Ishikawa (cell line): ENCODE measurements around the gene COL23A1.

Source experiments
- CEBPB ChIP-seq: IDR thresholded peaks from 2 replicates; pipeline ENCODE4 v1.6.1; 2012
- CREB1 ChIP-seq: IDR thresholded peaks from 2 replicates; pipeline ENCODE4 v1.6.1; 2012; ENCODE audit warnings: low read depth
- EGR1 ChIP-seq: IDR thresholded peaks from 2 replicates; pipeline ENCODE4 v1.6.1; 2012
- EP300 ChIP-seq: IDR thresholded peaks from 2 replicates; pipeline ENCODE4 v1.6.1; 2012; ENCODE audit warnings: borderline replicate concordance
- FOXM1 ChIP-seq: IDR thresholded peaks from 2 replicates; pipeline ENCODE4 v1.6.1; 2012; ENCODE audit warnings: low read depth, borderline replicate concordance
- MAX ChIP-seq: IDR thresholded peaks from 2 replicates; pipeline ENCODE4 v1.6.1; 2012
- NFIC ChIP-seq: IDR thresholded peaks from 2 replicates; pipeline ENCODE4 v1.6.1; 2012
- RAD21 ChIP-seq: IDR thresholded peaks from 2 replicates; pipeline ENCODE4 v1.6.1; 2012; ENCODE audit warnings: low read depth
- TAF1 ChIP-seq: IDR thresholded peaks from 2 replicates; pipeline ENCODE4 v1.6.1; 2012; ENCODE audit warnings: low read depth, mild to moderate bottlenecking
- TCF12 ChIP-seq: IDR thresholded peaks from 2 replicates; pipeline ENCODE4 v1.6.1; 2012; ENCODE audit warnings: low read depth
- TEAD4 ChIP-seq: IDR thresholded peaks from 2 replicates; pipeline ENCODE4 v1.6.1; 2012
- USF1 ChIP-seq: IDR thresholded peaks from 2 replicates; pipeline ENCODE4 v1.6.1; 2012
- YY1 ChIP-seq: IDR thresholded peaks from 2 replicates; pipeline ENCODE4 v1.6.1; 2012; ENCODE audit warnings: low read depth
- ZBTB7A ChIP-seq: IDR thresholded peaks from 2 replicates; pipeline ENCODE4 v1.6.1; 2012; ENCODE audit warnings: low read depth
- TF ChIP-seq, protein P1 (sequence below): IDR thresholded peaks from 2 replicates; pipeline ENCODE4 v1.6.1; 2012; ENCODE audit warnings: low read depth, mild to moderate bottlenecking

The COL23A1 gene

GRCh38 chr5:178274781-178275537, 315.2 kb downstream of the COL23A1 start:
- TF ChIP-seq USF1, result no peak
- 0 out of 2 replicates have a peak, but pooled peaks have one; percentile 10 for TF ChIP-seq ZBTB7A

DNA sequence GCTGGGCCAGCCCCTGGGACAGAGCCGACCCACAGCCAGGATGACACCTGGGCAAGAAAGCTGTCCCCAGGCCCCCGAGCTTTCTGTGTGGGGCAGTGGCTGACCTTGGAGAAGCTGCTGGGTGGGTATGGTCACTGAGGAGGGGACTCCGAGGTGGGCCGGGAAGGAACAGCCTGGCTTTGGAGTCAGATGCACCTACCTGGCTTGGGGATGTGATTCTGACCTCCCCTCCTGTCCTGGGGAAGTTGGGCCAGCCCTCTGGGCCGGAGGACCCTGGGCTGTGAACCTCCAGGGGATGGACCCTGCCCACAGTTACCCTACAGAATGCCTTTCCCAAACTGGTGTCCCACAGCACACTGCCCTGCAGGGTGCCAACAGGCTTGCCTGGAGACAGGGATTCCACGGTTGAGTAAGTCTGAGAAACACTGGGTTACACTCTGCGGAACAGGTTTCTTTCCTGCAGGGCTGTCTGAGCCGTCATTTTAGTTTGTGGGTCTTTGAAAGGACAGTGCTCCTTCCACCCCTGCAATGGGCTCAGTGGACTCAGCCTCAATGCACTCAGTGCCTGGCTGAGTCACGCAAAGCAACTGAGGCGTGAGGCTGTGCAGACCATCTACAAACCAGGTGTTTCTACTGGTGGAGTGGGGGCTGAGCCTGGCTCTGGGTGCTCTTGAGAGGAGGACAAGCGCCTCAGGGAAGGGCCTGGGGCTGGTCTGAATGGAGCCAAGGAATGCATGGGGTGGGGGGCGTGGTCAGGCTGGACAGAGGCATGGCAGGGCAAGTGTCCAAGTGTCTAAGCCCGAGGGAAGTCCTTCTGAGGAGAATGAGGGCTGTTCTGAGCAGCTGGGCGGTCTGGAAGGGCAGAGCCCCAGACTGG, 316.3 kb downstream of the COL23A1 start:
- TF ChIP-seq USF1 (no peak), RAD21 (no peak), TCF12 (peak; percentile 76), CREB1 (no peak), EGR1 (no peak), TAF1 (no peak; the same call in 1 of the 2 replicates), MAX (peak; percentile 58), CEBPB (peak; percentile 54; the same call in 1 of the 2 replicates), ZBTB7A (peak; percentile 38; the same call in 1 of the 2 replicates), TEAD4 (peak; percentile 74), YY1 (peak; percentile 47; the same call in 1 of the 2 replicates), FOXM1 (no peak), EP300 (no peak), NFIC (peak; percentile 81)
- TF ChIP-seq, protein P1, sequence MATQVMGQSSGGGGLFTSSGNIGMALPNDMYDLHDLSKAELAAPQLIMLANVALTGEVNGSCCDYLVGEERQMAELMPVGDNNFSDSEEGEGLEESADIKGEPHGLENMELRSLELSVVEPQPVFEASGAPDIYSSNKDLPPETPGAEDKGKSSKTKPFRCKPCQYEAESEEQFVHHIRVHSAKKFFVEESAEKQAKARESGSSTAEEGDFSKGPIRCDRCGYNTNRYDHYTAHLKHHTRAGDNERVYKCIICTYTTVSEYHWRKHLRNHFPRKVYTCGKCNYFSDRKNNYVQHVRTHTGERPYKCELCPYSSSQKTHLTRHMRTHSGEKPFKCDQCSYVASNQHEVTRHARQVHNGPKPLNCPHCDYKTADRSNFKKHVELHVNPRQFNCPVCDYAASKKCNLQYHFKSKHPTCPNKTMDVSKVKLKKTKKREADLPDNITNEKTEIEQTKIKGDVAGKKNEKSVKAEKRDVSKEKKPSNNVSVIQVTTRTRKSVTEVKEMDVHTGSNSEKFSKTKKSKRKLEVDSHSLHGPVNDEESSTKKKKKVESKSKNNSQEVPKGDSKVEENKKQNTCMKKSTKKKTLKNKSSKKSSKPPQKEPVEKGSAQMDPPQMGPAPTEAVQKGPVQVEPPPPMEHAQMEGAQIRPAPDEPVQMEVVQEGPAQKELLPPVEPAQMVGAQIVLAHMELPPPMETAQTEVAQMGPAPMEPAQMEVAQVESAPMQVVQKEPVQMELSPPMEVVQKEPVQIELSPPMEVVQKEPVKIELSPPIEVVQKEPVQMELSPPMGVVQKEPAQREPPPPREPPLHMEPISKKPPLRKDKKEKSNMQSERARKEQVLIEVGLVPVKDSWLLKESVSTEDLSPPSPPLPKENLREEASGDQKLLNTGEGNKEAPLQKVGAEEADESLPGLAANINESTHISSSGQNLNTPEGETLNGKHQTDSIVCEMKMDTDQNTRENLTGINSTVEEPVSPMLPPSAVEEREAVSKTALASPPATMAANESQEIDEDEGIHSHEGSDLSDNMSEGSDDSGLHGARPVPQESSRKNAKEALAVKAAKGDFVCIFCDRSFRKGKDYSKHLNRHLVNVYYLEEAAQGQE, result peak; percentile 74

- TF ChIP-seq NFIC, result no peak
- TF ChIP-seq EP300, result no peak
- no peak for TF ChIP-seq CEBPB
- TF ChIP-seq TAF1, result no peak
- no peak for TF ChIP-seq ZBTB7A
- no peak for TF ChIP-seq YY1
- no peak for TF ChIP-seq TCF12
- TF ChIP-seq FOXM1, result no peak
- no peak for TF ChIP-seq TEAD4
- TF ChIP-seq RAD21, result no peak
These were observed 317.2 kb downstream of the COL23A1 start for GRCh38 chr5:178273041-178273440.

DNA sequence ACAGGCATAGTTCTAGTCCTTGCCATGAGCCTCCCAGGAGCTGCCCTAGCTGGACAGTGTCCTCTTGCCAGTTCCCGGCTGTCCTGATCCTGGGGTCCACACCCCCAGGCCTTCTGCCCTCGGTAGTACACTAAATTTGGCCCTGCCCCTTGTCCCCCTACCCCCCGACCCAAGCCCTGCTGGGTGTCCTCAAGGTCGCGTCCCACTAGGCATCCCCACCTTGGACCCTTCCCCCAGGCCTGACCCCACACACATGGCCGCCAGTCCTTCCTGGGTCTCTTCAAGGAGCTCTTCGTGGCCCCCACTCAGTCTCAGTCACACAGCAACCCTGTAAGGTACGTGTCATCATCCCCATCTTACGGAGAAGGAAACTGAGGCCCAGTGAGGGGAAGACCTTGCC, 317.6 kb downstream of the COL23A1 start:
- TF ChIP-seq TEAD4 (no peak), EP300 (no peak), RAD21 (no peak), TCF12 (no peak), MAX (no peak), NFIC (no peak), ZBTB7A (no peak), FOXM1 (no peak), USF1 (no peak)
- TF ChIP-seq, protein P1, result no peak
